Activated CD4-positive, alpha-beta T cell treated with anti-CD3 and anti-CD28 coated beads, Interleukin-2, amount 50 U/mL, for 1 hour (primary cell): ENCODE data around the gene TGFBRAP1.

Experiments used
- DNase-seq: peaks from one replicate; pipeline ENCODE4 v3.0.0-alpha.2; 2020

TGFBRAP1 gene, protein sequence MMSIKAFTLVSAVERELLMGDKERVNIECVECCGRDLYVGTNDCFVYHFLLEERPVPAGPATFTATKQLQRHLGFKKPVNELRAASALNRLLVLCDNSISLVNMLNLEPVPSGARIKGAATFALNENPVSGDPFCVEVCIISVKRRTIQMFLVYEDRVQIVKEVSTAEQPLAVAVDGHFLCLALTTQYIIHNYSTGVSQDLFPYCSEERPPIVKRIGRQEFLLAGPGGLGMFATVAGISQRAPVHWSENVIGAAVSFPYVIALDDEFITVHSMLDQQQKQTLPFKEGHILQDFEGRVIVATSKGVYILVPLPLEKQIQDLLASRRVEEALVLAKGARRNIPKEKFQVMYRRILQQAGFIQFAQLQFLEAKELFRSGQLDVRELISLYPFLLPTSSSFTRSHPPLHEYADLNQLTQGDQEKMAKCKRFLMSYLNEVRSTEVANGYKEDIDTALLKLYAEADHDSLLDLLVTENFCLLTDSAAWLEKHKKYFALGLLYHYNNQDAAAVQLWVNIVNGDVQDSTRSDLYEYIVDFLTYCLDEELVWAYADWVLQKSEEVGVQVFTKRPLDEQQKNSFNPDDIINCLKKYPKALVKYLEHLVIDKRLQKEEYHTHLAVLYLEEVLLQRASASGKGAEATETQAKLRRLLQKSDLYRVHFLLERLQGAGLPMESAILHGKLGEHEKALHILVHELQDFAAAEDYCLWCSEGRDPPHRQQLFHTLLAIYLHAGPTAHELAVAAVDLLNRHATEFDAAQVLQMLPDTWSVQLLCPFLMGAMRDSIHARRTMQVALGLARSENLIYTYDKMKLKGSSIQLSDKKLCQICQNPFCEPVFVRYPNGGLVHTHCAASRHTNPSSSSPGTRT

DNA sequence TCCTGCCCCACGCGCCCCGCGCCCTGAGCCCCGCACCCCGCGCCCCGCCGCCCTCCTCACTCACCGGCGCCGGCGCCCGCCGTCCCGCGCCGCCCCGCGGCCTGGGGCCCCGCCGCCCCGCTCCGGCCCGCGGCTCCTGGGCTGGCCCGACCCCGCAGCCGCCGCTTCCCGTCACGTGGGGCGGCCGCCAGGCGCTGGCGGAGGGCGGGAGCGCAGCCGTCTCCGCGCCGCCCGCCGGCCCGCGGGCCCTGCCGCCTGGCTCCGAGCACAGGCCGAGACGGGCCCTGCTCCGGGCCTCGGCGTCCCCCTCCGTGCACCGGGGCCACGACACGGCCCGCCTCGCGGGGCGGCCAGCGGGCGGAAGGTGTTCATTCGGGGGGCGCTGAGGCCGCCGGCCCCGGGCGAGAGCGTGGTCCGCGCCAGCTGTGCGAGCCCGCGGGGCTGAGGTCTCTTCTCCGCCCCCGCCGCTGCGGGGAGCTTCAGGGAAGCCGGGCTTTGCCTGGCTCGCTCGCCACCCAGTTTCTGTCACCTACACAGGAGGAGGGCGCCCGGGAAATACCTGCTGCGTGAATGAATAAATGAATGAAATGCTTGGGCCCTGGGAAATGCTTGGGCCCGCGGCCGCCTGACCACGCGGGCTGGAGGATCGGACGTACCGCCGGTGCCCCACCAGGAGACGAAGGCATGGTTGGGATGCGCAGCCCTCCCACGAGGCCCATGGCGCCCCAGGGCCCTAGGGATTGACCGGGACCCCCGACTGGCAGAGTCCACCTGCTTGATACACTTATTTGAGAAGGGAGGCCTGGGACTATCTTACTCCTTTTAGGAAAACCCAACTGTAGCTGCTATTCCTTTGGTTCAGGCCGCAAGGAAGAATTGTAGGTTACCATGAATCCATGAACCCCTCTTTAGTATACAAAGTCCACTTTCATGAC is at the start of gene TGFBRAP1:
TSS of gene TGFBRAP1 (minus strand) at position 175 of the 935 bp plus-strand sequence. CDS start 21,434 bp downstream, outside the sequence.
- DNase-seq: peak; percentile 36

DNA sequence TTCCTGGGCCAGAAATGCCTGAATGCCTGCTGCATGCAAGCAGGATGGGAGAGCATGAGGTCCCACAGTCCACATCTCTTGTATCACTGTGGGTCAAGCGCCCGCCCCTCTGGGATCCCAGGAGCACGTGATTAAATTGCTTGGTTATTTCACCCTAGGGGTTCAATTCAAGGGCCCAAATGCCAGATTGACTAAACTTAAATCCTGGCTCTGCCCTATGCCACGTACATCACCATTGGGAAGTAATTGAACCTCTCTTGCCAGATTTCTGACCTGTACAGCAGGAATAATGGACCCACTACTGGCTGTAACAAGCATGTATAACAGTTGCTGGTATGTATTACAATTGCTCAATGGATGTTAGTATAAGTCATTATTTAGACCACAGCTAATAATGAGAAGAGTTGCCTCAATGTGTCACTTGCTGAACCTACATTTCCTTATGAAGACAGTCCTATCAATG is 49.4 kb upstream of the TGFBRAP1 start:
- no peak for DNase-seq

DNA sequence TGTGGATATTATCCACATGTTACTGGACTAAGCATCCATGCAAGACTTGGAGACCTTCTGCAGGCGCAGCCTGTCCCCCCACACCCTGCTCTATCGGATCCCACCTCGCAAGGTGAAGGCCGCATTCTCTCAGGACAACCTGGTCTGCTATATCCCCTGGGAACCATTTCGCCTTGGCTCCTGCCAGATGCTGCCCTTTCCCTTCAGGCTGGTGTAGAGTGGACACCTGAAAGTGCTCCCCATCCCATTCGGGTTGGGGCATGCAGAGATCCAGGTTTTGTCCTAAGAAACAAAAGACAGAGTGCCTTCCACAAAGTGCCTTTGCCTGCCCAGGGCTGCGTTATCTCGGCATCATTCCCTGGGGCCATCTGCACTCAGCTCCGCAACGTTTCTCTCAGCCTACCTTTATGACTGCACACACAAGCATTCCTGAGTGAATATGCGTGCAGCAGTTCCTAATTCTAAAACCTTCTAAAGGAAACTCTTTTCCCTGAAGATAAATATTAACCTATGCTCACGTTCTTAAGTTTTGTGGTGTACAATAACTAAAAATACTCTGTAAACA is 48.8 kb upstream of the TGFBRAP1 start:
- no peak for DNase-seq

DNA sequence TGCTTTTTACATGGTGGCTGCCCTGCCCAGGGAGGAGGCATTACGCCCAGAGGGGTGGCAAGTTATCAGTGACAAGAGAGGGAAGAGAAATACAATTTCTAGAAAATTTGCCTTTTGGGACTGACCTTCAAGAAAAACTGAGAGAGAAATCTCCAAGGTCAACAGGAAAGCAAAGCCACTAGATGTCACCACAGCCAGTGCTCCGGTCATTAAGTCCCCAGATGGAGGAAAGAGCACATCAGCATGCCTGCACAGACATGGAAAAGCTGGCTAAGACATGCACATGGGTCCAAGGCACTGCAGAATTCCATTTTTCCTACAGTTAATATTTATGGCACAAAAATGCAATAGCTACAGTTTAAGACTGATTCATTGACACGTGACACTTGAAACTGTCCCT is 48.3 kb upstream of the TGFBRAP1 start:
- DNase-seq: no peak

DNA sequence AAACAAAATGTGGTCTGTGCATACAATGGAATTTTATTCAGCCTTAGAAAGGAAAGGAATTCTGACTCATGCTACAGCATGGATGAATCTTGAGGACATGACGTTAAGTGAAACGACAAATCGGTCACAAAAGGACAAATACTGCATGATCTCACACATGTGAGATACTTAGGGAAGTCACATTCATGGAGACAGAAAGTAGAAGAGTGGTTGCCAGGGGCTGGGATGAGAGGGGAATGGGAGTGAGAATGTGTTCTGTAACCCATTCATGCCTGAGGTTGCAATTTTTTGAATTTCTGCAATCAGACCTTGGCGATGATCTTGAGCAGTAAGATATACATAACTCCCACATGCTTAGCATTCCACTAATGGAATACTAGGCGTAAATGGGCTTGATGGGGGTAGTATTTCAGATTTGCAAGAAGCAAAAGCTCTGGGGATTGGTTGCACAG is 47.3 kb upstream of the TGFBRAP1 start:
- DNase-seq: no peak

DNA sequence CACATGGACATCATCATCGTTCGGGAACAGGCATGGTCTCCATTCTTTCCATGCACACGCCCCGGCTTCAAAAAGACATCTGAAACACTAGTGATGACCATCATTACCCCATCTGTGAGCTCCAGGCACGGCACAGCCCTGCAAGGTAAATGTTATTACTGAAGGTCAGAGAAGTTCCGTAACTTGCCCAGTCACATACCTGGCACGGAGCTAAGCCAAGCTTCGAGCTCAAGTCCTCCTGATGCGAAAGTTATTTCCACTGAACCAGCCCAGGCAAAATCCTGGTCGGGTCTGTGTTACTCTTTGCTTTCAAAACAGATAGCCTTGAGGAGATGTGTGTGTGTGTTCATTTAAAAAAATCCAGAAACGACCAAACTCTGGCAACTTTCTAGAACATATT is 46.5 kb upstream of the TGFBRAP1 start:
- DNase-seq: no peak

DNA sequence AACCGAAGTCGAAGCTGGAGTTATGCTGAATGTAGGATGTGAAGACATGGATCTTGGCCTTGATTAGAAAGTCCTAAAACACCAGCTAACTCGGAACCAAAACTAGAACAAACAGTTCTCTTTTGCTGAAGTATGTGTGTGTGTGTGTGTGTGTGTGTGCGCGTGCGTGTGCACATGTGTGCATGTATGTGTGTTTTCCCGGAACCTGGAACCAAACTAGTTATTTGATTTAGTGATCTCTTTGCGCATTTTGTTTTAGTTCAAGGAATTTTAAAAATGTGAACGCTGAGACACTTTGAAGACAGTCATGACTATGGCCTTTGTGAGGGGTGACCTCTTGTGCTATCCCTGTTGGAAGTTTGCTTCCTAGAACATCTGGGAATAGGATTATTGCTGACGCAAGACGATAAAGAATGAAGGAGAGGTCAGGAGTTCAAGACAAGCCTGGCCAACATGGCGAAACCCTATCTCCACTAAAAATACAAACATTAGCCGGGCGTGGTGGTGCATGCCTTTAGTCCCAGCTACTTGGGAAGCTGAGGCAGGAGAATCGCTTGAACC is 45.5 kb upstream of the TGFBRAP1 start:
- no peak for DNase-seq

DNA sequence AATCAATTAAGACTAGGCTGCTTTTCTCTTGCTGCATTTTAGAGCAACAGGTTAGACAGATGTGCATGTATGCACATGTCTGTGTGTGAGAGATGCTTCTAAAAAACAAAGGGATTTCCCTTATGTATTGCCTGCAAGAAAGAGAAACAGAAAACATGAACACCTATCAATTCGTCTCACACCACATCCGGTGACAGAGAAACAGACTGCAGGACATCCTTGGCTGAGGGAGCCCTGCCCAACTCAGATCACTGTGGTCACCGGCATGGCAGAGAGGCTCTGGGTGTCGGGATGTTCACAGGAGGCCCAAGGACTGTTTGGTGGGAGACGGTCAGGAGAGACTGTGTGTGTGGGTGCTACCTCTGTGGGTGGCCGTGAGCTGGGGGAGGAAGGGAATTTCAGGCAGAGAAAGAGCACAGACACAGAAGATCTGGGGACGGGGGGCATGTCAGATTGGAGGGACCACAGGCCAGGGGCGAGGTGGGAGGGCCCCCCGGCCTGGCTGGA is 44.4 kb upstream of the TGFBRAP1 start:
- DNase-seq: peak; percentile 4

DNA sequence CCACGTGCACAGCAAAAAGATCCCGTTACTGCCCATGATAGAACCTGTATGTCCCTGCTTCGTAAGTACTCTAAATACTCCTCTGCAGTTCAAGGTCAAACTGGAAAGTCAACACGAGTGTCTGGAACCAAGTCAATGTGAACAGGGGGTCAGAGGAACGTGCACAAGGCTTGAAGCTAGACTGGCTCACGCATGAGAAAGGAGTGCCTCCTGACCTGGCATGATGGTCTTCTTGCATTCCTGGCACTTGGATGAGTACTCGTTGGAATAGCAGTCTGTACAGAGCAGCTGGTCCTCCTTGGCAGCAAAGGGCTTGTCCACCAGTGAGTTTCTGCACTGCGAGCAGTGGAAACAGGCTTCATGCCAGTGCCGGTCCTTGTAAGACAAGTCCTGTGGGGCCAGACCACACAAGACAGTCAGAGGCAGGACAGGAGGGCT is 43.8 kb upstream of the TGFBRAP1 start:
- DNase-seq: no peak

DNA sequence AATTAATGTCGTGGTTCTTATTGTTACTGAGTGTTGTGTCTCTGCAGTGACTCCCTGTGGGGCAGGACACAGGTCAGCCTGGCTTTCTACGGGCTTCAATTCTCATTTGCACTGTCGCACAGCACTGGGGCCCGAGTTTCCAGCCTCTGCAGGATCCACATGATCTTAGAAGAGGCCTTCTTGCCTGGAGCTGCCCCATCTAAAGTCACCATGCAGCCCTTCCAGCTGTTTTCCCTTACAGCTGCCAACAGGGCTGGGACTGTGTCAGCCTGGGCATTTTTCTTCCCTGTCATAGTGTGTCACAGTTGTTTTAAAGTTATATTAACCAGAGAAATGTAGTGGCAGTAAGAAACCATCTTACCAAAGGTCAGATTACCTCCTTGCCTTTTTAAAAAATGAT is 42.3 kb upstream of the TGFBRAP1 start:
- DNase-seq: no peak

DNA sequence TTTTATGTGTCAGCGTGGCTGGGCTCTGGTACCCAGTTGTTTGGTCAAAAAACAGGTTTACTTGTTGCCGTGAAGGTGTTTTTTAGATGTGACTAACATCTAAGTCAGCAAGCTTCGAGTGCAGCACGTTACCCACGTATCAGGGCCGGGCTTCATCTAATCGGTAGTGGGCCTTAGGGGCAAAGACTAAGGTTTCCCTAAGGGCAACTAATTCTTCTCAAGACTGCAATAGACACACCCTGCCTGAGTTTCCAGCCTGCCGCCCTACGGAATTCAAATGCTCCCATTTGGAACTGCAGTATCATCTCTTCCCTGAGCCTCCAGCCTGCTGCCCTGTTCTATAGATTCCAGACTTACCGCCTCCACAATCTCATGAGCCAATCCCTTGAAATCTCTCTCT is 41.6 kb upstream of the TGFBRAP1 start:
- DNase-seq: no peak

DNA sequence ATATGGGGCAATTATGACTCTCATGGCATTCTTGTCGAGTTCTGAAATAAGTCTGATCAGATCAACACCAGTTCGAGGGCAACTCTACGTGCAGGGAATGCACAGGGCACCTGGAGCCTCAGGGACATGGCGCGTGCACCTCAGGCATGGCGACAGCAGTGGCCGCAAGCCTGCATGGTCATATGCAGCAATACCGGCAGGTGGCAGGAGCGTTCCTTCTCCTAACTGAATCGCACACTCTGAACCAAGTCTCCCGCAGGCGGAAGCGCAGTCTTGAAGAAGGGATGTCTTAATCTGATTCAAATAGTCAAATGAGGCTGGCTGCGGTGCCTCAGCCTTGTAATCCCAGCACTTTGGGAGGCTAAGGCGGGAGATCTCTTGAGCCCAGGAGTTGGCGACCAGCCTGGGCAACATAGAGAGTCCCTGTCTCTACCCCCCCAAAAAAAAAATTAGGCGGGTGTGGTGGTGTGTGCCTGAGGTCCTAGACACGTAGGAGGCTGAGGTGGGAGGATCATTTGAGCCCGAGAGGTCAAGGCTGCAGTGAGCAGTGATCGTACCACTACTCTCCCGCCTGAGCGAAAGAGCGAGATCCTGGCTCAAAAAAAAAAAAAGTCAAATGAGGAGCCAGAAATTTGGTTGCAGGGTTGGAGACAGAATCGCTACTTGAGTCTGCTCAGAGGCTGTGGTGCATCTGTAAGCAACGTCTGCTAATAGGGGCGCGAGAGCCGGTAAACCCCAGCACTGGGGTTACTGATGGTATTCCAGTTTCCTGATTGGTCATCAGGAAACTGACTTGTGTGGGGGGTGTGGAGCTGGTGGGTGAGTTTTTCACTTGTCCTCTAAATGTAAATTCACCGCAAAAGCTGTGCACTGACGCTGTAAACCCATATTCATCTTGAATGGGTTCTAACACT is 40.5 kb upstream of the TGFBRAP1 start:
- DNase-seq: peak; percentile 87

DNA sequence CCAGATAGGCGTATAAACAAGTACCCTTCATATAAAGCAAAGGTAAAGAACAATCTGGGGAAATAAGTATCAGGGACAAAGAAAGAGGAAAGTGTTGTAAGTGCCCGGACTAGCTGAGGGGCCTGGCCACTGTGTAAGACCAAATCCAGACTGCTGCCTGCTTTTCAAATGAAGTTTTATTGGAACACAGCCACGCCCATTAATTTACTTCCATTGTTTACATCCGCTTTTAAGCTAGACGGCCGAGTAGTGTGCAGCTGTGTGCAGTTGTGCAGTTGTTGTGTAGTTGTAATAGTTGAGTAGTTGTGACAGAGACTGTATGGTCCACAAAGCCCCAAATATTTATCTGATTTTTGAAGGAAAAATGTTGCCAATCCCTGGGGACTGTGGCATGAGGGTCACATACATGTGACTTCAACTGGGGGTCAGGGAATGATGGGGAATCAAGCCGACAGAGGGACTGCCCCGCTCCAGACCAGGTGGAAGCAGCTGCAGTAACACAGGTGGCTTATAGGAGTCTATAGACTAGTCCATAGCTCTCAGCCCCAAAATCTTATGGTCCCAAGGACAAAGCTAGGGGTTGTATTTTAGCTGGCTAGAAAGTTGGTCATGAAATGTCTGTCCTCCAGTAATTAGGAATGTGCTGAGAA is 39.3 kb upstream of the TGFBRAP1 start:
- no peak for DNase-seq

DNA sequence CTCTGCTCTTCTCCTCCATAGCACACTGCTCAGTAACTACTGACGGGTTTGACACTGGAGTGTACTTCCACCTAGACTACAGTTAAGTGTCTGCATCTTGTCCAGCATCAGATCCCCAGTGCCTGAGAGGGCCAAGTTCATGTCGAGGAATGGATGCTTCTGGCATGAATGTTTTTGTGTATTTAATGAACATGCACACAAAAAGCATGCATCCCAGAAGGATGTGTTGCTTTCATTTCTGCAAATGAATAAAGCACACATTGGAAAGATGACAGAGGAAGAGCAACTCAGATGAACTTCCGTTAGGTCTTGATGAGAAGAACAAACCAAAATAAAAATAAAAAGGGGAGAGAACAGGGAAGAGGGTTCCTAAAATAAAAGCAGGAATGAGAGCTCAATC is 35.7 kb upstream of the TGFBRAP1 start:
- no peak for DNase-seq

DNA sequence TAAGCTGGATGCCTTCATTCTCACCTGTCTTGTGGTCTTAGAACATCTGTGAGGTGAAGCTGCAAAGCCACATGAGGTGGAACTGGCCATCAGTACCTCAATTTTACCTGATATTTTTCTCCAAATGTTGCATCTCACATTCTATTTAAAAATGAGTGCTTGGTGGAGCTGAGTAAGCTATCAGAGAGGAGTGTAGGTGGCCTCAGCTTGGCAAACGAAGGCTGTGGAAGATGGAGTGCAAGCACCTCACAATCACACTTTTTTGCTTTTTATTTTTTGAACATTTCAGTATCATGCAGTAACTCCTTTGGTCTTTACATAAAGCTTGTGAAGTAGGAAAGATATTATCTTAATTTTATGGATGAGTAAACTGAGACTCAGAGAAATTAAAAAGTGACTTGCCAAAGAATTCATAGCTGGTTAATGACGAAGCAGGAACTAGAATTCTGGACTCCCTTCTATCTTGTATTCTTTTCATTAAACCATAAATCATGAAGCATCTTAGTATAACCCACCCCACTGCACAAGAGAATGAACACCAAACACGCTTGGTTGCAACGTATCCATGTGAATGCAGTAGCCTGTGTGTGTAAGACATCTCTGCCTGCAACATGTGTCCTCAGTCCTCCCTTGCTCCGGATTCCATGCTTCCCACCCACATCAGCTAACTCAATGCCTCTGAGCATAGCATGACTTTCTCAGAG is 35.1 kb upstream of the TGFBRAP1 start:
- no peak for DNase-seq

DNA sequence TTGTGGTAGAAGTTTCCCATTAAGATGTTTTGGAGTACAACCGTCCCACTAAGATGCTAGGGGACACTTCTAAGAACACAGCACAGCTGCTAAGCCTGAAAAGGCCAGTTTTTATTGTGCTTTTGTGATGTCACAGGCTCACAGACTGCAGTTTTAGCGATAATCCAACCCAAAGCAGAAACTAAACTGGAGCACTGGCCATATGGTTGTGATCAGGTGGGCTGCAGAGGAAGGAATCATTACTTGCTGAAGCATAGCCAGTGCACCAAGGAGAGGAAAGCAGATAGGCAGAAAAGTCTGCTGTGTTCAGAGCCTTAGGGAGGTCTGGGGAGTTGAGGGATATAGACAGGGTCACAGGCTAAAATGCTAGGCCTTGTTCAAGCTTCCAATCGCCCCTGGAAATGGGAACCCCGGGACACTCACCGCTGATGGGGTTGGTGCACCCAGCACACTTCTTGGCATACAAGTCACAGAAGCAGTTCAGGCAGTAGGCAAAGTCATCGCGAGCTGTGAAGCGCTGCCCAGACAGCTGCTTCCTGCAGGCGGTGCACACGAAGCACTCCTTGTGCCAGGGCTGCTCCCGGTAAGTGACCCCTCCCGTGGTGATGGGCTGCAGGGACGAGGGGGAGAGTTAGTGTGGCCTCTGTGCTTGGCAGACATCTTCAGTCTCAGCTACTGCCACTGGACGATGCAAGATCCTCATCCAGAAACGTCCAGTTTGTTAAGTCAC is 33.5 kb upstream of the TGFBRAP1 start:
- DNase-seq: no peak

DNA sequence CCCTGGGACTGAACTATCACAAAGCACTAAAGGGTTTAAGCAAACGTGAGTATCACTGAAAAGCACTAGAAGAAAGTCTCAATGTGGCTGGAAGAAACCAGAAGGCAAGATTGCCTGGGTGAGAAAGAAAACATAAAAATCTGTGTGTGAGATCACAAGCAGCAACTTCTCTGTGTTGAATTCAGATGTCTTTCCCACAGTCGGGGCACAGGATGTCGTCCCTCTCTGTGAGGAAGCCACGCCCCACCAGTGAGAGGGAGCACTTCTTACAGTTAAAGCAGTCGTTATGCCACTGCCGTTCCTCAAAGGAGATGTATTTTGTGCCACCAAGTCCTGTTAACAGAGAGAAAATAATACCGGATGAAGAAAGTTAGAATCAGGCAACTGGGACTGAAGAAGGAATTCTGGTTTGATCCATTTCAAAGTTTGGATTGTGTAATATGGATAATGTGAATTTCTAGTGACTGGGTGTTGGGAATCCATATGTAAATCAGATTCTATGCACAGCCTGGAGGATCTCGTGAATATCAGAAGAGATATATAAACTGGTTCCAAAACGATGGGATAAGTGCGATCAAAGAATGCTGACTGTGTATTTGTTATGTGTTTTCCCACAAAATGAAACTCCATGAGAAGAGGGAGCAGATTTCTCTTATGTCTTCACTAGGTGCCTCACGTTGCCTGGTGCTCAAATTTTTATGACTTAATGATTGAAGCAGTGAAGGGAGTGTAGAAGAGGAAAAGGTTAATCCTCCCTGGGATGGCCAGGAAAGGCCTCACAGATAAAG is 31.8 kb upstream of the TGFBRAP1 start:
- peak; percentile 38 for DNase-seq

DNA sequence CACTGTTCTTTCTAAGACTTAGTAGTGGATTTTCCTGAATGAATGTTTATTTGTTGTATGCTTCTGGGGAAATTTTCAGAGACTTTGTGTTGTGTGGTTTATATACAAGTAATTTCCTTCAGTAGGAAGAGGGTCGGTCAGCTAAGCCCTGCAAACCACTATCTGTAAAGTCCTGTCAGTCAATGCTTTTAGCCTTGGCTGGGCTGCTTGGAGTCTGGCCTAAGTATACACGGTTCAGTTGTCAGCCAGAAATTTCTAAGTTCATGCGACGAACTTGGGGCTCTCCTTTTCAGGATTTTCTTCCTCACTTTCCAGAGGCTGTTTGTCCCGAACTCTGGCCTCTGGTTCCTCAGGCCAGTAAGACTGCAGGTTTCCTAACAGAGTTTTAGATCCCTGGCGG is 29.1 kb upstream of the TGFBRAP1 start:
- no peak for DNase-seq
